Stimulated activated CD4-positive, alpha-beta T cell treated with anti-CD3 and anti-CD28 coated beads, Interleukin-12 subunit alpha, Interleukin-12 subunit beta, amount 100 ng/mL, for 24 hours (primary cell): ENCODE results near the gene PCMTD2.

Source experiments
- DNase-seq, 2 experiments: peaks; one replicate each; pipeline ENCODE4 v3.0.0-alpha.2; 2020; ENCODE audit warnings: low read depth in 2 of 2

PCMTD2 gene

GRCh38 chr20:64238851-64239387, 16.6 kb upstream of the PCMTD2 start:
- no peak for DNase-seq

DNA sequence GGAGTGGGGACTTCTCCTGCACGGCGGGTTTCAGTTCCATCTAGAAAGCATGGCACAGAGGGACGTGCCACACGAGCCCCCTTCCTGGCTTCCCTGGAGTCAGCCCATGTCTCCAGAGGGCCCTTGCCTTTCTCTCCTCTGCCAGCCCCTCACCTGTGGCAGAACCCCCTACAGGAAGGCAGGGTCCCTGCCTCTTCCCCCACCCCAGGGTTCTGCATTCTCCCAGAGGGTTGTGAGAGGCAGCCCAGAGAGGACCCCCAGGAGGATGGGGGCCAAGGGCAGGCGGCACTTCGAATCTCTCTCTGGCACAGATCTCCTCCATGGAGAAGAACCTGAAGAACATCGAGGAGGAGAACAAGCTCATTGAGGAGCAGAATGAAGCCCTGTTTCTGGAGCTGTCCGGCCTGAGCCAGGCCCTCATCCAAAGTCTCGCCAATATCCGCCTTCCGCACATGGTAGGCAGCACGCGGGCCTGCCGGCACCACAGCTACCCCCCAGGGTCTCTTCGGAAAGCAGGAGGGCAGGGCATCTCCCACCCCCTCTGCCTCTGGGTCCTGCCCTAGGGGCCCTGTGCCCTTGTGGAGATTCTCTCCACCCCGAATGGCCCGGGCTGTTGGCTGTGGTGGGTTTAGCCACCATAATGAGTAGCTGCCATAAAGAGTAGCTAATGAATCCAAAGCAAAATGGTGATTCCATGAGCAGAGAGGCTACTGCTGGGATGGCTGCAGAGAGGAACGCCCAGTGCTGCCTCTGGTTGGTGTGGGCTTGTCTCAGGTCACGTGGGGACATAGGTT, 15.9 kb upstream of the PCMTD2 start:
- no peak for DNase-seq

DNA sequence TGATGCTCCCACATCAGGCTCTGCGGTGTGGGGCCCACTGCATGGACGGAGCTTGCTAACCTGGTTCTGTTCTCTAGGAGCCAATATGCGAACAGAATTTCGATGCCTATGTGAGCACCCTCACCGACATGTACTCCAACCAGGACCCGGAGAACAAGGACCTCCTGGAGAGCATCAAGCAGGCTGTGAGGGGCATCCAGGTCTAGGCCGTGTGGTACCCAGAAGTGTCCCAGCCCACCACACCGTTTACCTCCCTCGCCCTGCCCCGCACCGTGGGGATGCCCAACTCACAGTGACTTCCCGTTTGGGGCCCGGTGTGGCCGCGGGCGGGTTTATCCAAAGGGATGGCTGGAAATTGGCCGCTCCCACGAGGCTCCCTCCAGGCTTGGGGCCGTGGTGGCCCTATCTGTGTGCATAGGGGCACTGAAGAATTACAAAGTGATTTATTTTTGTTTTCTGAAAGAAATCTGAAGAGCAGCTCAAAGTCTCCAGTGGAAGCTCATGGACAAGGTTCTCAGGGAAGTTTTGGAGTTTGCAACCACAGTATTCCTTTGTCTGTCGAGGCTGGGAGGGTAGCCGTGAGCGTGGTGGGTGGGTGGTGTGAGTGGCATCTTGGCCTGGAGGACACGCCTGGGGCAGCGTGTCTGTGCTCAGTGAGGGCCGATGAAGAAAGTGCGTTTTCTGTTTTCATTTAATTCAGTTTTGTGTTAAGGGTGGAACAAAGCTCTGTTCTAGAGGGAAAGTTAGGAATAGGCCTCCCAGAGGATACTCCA, 15.1 kb upstream of the PCMTD2 start:
- DNase-seq, result no peak

- DNase-seq, result no peak
Observed at GRCh38 chr20:64241061-64241460, 14.5 kb upstream of the PCMTD2 start.

GRCh38 chr20:64242003-64242796, 13.3 kb upstream of the PCMTD2 start:
- DNase-seq, result no peak

DNA sequence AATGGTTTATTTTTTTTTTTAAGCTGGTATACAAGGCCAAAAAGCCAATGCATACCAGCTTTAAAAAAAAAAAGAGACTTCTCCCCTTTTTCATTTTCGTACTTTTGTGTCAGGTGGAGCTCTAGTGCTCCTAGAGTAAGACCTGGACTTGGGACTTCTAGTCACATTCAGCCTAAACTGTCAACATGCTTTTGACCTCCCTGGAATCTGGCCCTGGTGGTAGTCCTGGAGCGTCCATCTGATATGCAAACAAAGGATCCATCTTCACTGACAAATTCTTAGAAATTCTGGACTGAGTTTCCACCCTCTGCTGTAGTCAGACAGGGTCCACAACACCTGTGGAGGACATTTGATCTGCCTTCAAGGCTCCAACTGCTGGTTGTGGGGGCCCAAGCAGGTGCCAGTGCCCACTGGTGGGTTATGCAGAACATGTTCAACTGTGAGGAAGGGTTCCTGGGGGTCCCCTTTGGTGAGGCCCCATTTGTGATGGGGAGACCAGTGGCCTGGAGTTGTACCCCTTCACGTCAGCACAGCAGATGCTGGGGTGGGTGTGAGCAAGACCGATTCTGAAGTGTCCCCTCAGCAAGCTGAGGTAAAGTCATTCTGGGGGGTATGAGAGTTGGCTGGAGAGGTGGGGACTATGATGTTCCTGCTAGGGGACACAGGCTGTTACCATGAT, 12.6 kb upstream of the PCMTD2 start:
- no peak for DNase-seq

DNA sequence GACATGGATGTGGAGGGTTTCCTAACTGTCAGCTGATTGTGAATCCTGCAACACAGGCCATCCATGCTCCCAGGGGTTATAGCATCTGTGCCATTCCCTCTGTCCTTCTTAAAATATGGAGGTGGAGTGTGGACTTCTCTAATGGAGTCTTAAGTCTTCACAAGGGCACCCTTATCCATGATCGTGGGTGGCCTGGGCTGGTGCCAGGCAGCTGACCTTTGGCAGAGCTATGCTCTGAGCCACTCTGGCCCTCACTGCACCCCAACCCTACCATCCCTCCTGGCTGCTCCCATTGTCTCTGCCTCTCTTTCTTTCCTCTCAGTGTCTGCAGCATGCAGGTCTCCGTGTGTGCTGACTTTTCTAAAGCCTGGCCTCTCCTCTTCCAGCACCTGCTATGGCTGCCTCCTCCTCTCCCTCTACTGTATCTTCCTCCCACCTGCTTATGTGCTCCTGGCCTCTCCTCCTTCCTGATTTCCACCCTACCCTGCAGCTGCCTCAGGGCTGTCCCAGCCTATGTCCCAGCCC, 11.2 kb upstream of the PCMTD2 start:
- DNase-seq, result no peak

- no peak for DNase-seq
Observed at GRCh38 chr20:64244870-64245603, 10.5 kb upstream of the PCMTD2 start.

- DNase-seq, result no peak
Observed at GRCh38 chr20:64245746-64246595, 9.6 kb upstream of the PCMTD2 start.

GRCh38 chr20:64246616-64247306, 8.8 kb upstream of the PCMTD2 start:
- no peak for DNase-seq

- no peak for DNase-seq
Observed at GRCh38 chr20:64247307-64247618, 8.3 kb upstream of the PCMTD2 start.

GRCh38 chr20:64247970-64248841, 7.3 kb upstream of the PCMTD2 start:
- DNase-seq, result no peak

- DNase-seq, result no peak
Observed at GRCh38 chr20:64250027-64250426, 5.5 kb upstream of the PCMTD2 start.

DNA sequence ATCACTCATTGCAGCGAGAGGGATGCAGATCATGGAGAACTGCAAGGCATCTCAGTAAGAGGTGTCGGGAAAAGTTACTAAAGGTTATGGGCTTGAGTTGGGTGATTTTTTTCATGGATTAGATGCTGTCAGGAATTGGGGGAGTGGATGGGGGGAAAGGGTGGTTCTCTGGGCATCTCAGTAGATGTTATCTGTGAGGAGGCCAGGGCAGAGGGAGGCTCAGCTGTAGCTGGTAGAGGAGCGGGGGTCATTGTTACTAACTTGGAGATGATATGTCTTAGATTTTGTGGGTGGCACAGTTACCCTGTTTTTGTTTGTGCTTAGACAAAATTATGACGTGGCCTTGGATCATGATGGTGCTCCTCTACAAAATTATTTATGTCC, 2.6 kb upstream of the PCMTD2 start:
- no peak for DNase-seq

DNA sequence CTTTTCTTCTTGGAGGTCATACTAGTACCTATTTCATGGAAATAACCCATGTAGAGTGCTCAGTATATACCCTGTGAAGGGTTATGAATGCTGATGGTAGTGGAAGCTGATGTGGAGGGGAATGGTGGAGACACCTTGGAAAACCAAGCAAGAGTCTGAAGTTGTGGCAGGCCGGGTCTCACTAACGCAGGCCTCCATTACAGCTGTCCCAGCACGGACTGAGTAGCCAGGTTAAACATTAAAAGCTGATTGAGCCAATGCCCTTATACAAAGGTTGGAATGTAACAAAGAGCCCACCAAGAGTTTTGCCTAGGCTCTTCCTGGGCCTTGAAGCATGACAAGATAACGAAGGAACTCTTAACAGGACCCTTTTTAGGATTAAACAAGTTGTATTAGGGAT, 2.1 kb upstream of the PCMTD2 start:
- no peak for DNase-seq

- DNase-seq, result no peak
Observed at GRCh38 chr20:64254156-64254555, 1.4 kb upstream of the PCMTD2 start.

DNA sequence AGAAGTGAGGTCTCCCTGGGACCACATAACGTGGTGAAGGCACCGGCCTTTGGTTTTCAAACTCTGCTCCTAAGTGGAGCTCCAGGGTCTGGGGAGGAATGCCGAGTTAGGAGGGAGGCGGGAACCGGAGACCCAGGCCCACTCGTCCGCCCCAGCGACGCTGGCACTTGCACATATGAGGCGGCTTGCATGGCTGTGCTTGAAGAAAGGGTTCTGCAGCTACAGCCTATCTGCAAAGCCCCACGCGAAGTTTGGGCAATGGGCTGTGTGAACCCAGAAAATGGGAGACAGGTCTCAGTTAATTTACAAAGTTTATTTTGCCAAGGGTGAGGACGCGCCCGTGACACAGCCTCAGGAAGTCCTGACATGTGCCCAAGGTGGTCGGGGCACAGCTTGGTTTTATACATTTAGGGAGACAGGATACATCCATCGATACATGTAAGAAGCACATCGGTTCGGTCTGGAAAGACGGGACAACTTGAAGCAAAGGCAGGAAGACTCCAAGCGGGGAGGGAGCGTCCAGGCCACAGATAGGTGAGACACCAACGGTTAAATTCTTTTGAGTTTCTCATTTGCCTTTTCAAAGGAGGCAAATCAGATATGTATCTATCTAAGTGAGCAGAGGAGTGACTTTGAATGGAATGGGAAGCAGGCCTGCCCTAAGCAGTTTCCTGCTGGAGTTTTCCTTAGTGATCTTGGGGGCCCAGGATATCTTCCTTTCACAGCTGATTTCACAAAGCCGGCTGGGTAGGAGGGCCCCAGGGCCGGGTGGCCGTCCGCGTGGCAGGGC, 782 bp upstream of the PCMTD2 start:
- DNase-seq, result no peak
